ENCODE data around the gene CLIC6. TPM values are rescaled to one million over a fixed set of nuclear protein-coding genes. Genes with fewer than 3 reads are reported as not detected.

Gene CLIC6
- total and polyA plus RNA-seq, 2 of the 8 experiments (the other 6 are each of a cell fraction or from before 2014, with no cell fraction given), result 0.42 to 1.3 TPM

GRCh38 chr21:34702341-34703170 is 33.8 kb downstream of the CLIC6 start (continued):
- TF ChIP-seq CEBPB (IDR thresholded peaks at IDR 0.05; ENCODE audit: low read depth, low read length) (no peak), BRCA1 (IDR thresholded peaks at IDR 0.05; ENCODE audit: low read depth, low read length) (no peak), CBX5 (IDR thresholded peaks at IDR 0.05; ENCODE audit: low read depth, low read length) (no peak)
